ENCODE data around the gene ZNF8.
A peak's percentile ranks its signal among the peaks of the same experiment; 100 is the strongest.
"Not testable (repeated sequence)": the region's sequence is repeated elsewhere in the genome, so short reads cannot be mapped to it uniquely, and the experiment has no call there.

Gene ZNF8

DNA sequence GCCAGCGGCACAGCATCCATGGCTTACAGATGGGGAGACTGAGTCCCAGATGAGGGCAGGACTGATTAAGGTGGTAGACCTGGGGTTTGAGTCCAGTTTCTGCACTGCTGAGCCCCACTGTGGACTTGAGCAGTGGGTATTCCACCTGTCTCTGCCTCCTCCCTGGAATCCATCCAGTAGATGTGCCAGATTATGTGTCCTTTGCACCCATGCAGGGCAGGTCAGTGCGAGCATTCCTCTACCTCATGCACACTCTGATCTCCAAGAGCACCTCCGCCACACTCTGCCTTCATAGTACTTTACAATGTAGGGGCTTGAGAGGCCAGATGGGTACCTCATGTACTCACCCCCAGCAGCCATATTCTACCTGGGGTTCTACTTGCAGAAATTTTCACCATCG is 58.1 kb downstream of the ZNF8 start:
- DNase-seq (ENCODE audit: low read depth), result no peak

DNA sequence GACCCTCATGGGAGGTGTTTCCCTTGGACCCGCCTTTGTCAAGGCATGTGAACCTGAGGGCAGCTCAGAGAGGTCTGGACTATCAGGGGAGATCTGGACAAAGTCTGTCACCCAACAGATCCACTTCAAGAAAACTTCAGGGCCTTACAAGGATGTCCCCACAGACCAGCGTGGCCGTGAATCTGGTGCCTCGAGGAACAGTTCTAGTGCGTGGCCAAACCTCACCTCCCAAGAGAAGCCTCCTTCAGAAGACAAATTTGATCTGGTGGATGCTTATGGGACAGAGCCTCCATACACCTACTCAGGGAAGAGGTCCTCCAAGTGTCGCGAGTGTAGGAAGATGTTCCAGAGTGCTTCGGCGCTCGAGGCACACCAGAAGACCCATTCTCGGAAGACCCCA is 59.6 kb downstream of the ZNF8 start:
- no peak for DNase-seq (ENCODE audit: low read depth)

DNA sequence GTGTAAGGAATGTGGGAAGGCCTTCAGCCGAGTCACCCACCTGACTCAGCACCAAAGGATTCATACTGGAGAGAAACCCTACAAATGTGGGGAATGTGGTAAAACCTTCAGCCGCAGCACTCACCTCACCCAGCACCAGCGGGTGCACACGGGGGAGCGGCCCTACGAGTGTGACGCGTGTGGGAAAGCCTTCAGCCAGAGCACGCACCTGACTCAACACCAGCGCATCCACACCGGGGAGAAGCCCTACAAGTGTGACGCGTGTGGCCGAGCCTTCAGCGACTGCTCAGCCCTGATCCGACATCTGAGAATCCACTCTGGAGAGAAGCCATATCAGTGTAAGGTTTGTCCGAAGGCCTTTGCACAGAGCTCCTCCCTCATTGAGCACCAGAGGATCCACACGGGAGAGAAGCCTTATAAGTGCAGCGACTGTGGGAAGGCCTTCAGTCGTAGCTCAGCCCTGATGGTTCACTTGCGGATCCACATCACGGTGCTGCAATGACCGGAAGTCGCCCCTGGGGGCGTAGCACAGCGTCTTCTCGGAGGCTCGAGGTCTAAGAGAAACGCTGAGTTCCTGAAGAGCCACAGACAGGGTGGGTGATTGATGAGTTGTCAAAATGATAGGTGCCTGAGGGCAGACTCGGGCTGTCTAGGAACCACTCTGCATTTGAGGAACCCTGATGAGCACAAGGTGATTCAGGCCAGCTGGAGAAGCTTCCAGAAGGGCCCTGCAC is 60.2 kb downstream of the ZNF8 start:
- DNase-seq (ENCODE audit: low read depth), result no peak

DNA sequence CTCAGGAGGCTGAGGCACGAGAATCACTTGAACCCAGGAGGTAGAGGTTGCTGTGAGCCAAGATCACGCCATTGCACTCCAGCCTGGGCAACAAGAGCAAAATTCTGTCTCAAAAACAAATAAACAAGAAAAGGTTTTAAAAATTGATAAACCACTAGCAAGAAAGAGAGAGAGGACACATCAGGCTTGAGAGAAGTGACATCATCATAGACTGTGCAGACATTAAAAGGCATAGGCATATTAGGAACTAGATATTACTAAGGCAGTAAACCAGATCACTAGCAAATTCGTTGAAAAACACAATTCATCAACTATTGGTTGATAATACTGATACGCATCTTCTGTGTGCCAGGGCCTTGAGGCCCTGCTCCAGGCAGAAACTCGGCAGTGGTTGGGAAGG is 66.8 kb downstream of the ZNF8 start:
- no peak for DNase-seq (ENCODE audit: low read depth)

DNA sequence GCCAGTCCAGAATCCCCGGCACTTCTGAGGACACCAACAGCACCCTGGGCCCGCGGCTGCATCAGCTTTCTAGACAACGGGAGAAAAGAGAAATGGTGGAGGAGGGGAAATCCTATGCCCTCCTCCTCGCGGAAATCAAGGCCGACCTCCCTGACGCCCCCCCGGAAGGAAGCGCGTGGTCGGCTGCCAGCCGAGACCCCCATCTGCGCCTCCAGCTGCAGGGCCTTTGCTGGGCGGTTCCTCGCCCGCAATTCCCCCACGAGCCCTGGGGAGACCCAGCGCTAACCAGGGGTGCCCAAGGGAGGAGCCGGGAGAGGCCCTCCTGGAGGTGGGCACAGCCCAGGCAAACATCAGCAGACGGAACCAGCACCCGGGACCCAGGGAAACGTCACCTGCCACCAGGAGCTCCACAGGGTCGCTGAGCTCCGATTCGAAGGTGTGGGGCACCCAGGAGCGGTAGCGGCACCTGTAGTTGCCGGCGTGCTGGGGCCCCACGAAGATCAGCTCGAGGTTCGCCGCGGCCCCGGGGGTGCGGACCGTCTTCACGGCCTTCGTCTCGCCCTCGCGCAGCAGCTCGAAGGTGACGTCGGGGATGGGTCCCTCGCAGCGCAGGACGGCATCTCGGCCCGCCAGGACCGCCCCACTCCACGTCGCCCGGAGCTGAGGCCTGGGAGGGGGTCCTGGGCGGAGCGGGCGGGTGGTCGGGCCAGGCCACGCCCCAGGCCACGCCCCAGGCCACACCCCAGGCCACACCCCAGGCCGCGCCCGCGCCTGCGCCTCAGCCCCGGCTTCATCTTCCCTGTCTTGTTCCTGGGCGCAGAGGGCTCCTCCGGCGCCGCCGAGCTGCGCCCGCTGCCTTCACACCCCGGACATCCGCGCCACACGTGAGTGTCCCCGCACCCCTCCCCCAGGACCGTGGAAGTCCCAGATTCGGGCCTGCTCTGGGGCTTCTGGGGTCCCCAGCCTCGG is 68.5 kb downstream of the ZNF8 start:
- peak; percentile 75 for DNase-seq (ENCODE audit: low read depth)

DNA sequence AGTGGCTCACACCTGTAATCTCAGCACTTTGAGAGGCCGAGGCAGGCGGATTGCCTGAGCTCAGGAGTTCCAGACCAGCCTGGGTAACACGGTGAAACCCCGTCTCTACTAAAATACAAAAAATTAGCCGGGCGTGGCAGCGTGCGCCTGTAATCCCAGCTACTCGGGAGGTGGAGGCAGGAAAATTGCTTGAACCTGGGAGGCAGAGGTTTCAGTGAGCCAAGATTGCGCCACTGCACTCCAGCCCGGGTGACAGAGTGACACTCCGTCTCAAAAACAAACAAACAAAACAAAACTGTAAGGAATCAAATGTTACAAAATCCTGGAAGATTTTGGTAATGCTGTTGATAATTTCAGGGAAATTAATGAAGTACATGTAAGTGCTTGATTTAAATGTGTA is 69.3 kb downstream of the ZNF8 start:
- not testable (repeated sequence) for DNase-seq (ENCODE audit: low read depth)

DNA sequence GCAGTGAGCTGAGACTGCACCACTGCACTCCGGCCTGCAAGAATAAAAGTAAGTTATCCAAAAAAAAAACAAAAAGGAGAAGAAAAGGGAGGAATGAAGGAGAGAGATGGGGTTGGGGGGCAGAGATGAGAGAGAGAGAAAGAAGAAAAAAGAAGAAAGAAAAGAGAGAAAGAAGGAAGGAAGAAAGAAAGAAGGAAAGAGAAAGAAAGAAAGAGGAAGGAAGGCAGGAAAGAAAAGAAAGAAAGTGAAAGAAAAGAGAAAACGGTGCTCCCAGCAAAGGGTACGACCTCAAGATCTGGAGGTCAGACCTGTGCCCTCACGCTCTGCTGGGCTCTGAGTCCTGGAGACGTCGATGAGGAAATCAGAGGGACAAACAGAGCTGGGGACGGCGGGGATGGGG is 70.8 kb downstream of the ZNF8 start:
- DNase-seq (ENCODE audit: low read depth), result no peak

DNA sequence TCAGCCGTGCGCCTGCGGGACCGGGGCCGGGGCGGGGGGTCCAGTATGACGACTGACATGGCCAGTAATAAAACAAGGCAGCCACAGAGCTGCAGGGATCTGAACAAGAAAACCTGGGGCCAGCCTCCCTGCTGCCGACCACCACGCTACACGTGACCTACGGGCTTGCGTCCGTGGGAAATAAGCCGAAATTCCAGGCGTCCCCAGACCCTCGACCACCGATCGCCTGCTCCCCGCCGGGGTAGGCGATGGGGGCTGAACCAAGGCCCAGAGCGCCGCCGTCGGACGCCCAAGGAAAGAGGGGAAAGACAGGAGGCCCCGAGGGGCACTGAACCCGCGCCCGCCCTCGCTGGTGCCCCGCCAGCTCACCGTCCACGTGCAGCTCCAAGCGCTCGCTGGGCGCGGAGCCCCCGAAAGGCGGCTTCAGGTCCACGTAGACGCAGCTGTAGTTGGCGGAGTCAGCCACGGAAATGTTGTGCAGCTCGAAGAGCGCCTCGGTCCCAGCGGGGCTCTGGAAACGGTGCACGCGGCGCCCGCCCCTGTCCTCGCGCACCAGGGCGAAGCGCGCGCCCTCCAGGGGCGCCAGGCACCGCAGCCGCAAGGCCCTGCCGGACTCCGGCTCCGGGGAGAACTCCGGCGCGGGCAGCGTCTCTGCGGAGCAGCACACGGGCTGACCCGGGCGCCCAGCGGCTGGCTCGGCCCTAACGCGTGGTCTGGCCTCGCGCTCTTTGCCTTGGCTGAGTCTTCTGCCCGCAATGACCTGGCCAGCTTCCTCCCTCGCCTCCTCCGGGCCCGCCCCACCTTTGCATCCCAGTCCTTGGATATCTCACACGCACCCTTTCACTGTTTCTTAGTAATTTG is 71.5 kb downstream of the ZNF8 start:
- no peak for DNase-seq (ENCODE audit: low read depth)

DNA sequence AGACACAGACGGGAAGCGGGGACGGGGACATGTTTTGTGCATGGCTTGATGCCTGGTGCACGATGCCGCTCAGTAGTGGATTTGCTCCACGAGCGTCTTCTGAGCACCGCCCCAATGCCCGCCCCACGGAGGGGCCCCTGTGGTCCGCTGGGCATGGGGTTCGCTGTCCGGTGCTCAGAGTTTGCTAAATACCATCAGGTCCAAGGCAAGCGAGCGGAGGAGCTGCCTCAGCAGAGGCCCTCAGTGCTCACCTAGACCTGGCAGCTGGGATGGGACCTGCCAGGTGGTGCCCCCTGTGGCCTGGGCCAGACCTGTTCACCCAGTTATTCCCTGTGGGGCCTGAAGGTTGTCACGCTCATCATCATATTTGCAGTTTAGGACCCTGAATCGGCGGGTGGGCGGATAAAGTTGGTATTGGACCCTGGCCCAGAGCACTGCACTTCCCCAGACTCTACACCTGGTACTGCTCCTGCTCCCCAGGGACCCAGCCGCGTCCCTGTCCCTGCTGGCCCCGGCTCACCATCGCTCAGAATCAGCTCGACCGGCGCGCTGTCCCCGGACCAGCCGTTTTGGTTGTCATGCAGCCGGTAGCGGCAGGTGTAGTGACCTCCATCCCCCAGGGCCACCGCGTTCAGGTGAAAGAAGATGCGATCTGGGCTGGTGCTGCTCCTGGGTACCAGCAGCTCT is 72.3 kb downstream of the ZNF8 start:
- no peak for DNase-seq (ENCODE audit: low read depth)

DNA sequence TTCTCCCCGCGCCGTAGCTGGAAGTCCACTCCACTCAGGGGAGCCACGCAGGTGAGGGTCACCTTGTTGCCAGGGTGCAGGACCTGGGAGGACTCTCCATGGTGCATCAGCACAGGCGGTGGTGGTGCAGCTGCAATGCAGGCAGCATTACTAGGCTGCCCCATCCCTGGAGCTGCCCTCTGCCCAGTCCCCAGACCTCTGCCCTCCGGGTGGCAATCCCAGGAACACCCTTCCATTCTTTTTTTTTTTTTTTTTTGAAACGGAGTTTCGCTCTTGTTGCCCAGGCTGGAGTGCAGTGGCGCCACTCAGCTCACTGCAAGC is 72.8 kb downstream of the ZNF8 start:
- DNase-seq (ENCODE audit: low read depth), result no peak

DNA sequence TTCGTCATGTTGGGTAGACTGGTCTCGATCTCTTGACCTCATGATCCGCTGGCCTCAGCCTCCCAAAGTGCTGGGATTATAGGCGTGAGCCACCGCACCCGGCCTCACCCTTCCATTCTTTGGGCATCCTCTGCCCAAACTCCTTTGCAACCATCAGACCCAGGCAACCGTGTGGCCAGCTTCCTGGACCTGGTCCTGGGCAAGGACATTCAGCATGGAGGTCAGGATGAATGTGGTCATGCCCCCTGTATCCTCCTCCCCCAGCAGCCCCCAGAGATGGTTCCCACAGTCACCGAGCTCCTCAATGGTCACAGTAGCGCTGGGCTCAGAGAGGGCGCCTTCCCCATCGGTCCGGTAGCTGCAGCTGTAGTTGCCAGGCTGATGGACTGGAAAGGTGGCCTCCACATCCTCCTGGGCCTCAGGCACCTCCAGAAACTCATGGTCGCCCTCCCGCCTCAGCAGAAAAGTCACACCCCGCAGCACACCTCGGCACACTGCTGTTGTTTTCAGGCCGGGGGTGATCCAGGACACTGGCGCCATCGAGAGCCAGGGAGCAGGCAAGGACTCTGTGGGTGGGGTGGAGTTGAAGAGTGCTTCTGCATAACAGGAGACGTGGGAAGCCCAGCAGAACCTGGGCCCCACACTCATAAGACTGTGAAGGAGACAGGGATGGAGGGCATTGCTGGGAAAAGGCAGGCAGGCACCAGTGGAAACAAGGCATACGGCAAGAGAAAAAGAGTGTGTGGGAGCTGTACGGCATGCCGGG is 73.4 kb downstream of the ZNF8 start:
- no peak for DNase-seq (ENCODE audit: low read depth)

All from iris pigment epithelial cell (primary cell).